Activated CD4-positive, alpha-beta T cell treated with anti-CD3 and anti-CD28 coated beads for 24 hours (primary cell): Measurements from ENCODE around the gene RNU4-1.
"Not testable (repeated sequence)": the region's sequence is repeated elsewhere in the genome, so short reads cannot be mapped to it uniquely, and the experiment has no call there.

ENCODE experiments used
- DNase-seq, 2 donors: peaks; one replicate each; pipeline ENCODE4 v3.0.0-alpha.2; 2020; ENCODE audit warnings: low read depth in 2 of 2

The RNU4-1 gene

DNA sequence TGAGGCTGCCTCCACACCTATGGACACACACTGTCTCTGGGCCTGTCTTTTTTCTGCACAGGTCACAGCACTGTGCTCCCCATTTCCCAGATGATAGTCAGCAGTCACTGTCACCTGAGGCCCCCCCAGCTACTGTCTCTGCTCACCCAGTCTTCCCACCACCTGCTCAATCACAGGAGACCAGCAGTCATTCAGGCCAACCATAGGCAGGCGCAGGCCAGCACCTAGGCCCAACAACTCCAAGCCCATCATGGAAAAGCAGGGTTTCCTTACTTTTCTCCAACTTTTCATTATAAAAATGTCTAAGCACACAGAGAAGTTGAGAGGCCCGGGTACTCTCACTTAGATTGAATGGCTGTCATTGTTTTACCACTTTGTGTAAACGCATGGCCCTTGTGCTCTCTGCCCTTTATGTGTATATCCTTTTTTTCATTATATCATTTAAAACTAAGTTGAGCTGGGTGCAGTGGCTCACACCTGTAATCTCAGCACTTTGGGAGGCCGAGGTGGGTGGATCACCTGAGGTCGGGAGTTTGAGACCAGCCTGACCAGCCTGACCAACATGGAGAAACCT is 34.6 kb downstream of the RNU4-1 start:
- DNase-seq, result no peak

DNA sequence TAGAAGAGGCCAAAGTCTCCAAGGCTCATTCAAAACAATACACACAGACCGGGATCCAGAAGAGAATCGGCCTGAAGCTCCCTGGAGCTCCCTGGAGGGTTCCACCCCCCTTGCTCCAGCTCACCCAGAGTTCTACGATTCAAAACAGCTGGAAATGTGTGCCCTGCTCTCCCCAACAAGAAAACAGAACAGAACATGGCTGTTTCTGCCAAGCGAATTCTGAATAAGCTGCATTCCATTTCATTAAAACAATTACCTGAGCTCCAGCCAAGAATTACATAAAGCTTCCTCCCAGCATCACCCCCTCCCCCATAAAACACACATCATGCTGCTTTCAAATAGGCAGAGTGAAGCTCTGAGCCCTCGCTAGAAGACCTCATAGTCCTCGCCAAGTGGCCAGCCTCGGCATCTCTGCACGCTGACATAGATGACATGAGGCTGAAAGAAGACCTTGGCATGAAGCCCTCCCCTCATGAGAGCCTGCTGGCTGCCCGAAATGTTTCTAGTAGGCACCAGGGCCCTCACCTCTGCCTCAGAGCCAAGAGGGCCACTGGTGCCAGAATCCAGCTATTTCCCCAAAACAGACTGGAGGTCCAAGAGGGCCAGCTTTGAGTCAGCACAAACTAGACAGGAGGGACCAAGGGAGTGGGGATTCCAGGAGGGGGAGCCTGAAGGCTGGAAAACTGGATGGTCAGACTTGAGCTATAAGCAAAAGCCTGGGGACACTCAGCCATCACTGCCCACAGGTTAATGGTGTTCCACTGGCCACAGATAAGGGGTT is 35.8 kb downstream of the RNU4-1 start:
- no peak for DNase-seq

DNA sequence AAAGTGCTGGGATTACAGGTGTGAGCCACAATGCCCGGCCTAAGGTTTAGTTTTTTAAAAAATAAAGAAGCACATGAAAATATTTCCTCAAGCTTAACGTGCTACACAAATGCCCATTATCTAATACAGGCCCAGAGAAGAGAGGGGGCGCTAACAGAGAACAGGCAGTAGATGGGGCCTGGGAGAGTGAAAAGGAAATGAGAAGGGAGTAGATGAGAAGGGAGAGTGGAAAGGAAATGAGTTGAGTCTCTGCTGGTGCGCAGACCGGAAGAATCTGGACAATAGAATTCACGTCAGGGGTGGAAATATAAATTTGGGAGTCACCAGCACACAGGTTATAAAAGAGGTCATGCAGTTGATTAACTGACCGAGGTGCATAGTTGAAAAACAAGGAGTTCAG is 38.2 kb downstream of the RNU4-1 start:
- no peak for DNase-seq

DNA sequence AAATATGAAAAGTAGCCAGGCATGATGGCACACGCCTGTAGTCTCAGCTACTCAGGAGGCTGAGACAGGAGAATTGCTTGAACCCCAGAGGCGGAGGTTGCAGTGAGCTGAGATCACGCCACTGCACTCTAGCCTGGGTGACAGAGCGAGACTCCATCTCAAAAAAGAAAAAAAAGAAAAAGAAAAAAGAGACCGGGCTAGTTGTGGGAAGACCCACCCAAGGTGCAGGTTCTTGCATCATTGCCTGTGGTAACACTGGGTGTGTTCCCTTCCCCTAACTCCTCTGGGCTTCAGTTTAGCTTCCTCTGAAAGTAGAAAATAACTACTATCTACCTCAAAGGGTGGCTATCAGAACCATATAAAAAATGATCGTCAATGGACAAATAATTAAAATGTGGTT is 39.7 kb downstream of the RNU4-1 start:
- not testable (repeated sequence) for DNase-seq

DNA sequence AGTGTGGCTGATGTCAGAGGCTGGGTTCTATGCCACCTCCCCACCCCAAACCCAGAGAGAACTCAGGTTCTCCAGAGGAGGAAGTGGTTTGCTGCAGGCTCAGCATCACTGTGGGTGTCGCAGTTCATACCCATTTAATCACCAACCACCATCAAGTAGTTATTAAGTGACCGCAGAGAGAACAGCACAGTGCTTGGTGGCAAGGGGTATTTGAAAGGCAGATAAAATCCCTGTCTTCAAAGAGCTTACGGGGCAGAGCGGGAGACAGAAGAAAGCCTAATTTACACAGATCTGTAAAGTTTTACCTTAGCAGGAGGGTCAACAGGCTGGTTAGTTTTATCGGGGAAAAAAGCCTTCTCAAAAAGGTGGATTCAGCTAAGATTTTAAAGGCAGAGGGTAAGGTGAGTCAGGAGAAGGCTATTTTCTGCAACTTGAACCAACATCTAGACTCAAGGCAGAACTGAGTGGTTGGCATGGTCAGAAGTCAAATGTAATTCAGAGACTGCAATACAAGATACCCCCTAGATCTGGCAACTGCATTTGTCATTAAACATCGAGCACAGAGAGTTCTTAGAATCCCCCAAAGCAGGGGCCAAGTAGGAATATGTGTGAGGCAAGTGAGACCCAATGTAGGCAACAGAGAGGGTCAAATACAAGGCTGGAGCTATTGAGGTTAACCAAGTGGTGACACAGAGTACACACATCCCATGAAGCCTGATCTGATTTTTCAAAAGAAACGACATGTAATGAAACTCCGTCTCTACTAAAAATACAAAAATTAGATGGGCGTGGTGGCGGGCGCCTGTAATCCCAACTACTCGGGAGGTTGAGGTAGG is 40.7 kb downstream of the RNU4-1 start:
- DNase-seq, result peak in 1 of 2 donors; percentile 53

DNA sequence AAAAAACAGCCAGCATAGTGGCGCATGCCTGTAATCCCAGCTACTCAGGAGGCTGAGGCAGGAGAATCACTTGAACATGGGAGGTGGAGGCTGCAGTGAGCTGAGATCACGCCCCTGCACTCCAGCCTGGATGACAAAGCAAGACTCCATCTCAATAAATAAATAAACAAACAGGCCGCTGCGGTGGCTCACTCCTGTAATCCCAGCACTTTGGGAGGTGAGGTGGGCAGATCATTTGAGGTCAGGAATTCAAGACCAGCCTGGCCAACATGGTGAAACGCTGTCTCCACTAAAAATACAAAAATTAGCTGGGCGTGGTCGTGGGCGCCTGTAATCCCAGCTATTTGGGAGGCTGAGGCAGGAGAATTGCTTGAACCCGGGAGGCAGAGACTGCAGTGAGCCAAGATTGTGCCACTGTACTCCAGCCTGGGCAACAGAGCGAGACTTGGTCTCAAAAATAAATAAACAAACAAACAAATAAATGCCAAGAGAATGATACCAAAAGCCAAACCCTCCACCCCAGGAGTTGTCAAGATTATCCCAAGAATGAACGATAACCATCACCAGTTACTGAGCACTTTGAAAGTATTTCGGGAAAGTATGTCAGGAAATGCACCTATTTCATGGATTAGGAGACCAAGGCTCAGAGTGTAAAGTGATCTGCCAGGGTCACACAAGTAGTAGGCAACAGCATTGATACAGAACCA is 41.5 kb downstream of the RNU4-1 start:
- DNase-seq, result not testable (repeated sequence)

DNA sequence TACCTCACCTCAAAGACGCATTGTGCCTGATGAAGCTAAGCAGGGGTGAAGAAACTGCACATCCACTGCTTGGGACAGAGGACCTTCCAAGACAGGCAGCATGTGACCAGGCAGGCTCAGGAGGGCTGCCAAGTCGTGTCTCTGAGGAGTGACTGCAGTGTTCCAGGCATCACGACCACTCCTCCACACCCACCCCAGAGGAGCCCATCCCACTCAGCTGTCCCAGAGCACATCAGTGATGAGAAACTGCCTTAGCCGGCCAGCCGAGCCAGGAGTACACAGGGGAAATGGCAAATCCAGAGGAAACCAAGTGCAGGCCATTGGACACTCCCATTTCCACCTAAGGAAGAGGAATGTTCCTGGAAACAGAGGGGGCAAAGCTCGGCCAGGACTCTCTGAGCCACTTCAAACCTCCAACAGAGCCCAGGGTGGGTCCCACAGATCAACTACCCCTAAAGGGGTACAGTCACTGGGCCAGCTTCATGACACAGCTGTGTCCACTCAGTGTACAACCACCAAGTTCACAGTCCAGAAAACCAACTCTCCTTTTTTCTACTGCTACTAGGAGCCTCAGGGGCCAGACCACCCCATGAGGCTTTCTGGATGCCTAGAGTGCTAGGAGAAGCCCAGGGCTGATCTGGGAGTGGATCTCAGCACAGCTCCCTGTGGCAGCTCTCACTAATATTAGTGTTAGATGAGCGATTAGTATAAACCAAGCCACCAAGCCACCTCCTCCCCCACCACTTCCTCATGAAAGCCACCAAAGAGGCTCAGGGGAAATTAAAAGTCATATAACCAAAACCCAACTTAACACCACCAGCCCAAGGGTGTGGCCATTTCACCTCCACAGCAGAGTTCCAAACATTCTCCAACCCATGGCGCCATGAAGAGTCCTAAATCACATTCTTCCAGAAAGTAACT is 42.9 kb downstream of the RNU4-1 start:
- no peak for DNase-seq

DNA sequence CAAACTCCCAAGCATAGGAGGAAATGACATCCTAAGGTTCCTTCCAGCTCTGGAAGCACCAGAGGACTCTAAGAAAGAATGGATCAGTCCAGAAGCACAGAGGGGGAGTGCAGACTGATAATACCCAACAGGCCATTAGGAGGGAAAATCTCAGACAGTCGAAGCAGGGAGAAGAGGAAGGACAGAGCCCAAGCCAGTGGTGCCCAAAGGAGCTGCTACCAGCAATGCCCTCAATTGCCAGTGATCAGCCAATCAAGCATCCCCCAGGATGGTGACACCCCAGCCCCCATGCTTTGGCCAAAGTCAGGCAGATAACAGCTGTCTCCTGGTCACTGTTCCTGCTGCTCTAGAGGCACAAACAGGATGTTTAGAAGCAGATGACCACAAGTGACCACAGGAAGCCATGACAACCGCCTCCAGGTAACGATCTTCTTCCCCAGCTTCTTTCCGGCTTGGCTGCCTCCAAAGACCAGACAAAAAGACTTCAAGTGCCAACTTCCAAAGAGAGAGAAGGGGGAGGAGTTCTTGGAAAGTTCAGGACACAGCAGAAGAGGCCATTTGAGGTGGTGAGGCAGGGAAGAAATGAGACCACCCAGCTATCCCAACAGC is 43.7 kb downstream of the RNU4-1 start:
- DNase-seq, result no peak

DNA sequence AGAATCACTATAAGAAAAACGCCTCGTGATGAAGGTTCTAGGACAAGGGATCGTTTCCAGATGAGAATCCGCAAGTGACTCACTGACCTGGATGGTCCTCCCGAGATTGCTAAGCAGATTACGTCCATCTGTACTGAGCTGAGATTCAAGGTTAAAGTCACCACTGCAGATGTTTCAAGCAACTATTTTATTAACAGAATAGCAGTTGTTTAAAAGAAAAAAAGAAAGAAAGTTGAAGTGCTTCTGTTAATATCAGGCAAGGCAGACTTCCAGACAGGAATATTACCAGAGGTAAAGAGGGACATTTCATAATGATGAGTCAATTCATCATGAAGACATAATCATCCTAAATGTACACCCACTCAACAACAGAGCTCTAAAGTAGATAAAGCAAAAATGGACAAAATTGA is 45.4 kb downstream of the RNU4-1 start:
- no peak for DNase-seq

DNA sequence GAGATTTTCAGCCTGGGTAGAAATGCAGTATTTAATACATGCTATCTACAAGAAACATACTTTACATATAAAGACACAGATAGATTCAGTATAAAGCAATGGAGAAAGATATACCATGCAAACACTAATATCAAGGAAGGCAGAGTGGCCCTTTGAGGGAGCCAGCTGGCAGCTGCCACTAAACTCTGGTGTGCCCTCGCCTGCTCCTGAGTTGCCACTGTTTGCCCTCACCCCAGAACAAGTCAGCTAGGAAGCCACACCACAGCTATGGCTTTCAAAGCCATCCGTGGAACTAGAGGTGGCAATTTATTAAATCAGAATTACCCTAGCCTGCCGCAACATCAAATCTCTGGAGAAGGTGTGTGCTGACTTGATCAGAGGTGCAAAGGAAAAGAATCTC is 45.9 kb downstream of the RNU4-1 start:
- DNase-seq, result no peak

DNA sequence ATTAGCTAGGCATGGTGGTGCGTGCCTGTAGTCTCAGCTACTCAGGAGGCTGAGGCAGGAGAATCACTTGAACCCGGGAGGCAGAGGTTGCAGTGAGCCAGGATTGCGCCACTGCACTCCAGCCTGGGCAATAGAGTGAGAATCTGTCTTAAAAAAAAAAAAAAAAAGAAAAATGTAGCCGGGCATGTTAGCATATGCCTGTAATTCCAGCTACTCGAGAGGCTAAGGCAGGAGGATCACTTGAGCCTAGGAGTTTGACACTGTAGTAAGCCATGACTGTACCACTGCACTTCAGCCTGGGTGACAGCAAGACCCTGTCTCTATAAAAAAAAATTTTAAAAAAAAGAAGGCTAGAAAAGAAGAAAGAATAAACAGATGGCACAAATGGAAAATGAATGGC is 46.3 kb downstream of the RNU4-1 start:
- not testable (repeated sequence) for DNase-seq
